HG02870 (cell line): Measurements from ENCODE around the gene C14orf132.

ENCODE experiments used
- ATAC-seq: cut with Tn5 transposase; IDR thresholded peaks from one replicate; pipeline ENCODE4 v1.9.1; 2021; ENCODE audit warnings: mild to moderate bottlenecking, moderate library complexity; ENCODE audit not compliant: unreplicated experiment

The C14orf132 gene

DNA sequence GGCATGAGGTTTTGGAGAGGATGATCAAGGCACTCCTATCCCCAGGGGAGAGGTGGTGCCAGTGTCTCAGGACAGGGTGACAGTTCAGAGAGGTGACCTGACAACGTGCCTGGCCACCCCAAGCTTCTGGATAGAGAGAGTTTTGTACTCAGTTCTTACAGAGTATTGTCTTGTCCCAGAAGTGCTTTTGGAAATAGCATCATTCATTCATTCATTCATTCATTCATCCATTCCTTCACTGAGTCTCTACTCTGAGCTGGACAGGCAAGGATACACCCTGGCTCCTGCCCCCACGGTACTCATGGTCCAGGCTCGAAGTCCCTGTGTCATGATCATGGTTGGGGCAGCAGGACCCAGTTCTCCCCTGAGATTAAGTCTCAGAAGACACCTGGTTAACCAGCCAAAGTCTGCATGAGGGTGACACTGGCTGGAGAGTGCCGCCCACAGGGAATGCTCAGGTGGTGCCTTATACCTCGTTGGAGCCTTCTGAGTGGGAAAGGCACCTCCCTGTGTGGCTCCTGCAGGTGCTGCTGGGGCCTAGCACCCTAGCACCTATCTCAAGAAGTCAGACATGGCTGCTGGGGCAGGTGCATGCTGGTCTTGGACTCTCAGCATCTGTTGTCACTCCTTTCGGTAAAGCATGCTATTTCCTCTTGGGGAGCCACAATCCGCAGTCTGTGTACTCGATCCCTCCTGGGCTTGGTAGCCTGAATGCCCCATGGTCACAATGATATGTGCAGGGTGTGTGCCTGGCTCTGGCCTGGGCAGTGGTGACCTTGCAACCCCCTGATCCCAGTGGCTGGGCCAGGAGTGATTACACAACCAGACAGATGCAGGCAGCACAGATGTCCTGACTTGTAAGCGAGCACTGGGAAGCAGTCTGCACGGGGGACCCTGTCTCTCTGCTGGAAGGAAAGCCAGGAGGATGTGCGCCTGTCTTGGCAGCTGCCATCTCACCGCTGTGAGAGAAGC lies 57.8 kb downstream of the C14orf132 start:
- ATAC-seq: no peak

GRCh38 chr14:96097752-96098151 lies 58.6 kb downstream of the C14orf132 start:
- ATAC-seq: no peak

- ATAC-seq: no peak
Measured at GRCh38 chr14:96098309-96098998, 59.3 kb downstream of the C14orf132 start.

GRCh38 chr14:96098999-96099335 lies 59.8 kb downstream of the C14orf132 start:
- no peak for ATAC-seq

DNA sequence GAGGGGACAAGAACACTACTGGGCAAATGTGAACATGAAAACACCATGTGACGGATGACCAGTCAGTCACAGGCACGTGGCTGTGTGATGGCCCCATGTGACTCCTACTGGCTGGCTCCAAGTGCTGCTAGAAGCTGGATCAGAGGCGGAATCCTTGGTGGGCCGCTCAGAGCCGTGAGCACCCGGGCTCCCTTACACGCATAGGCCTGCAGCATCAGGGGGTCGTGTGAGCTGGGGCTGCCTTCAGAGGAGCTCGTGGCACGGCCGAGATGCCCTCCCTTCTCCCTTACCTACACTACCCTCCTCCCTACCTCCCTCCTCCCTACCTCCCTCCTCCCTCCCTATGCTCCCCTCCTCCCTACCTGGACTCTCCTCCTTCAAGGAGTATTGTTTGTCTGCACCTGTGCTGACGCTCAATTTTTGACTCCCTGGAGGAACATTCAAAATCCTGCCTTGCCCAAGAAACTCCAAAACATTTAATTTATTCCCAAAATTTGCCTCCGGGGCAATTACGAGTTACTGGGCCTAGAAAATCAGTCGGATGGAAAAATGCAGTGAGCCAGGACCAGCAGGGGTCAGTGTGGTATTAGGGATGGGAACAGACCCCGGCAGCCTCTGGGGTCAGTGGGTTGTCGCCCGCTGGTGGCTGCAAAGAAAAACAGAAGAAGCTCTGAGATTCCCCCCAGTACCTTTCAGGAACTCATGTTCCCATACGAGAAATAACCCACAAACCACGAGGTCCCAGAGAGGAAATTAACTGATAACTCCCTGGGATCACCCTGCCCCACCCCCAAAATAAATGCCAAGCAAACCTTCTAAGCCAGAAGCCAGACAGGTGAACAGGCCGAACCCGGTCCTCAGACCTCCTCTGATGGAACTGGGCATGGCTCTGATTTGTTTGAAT lies 61.3 kb downstream of the C14orf132 start:
- ATAC-seq: no peak

- ATAC-seq: no peak
Measured at GRCh38 chr14:96102081-96102856, 63.1 kb downstream of the C14orf132 start.

GRCh38 chr14:96103075-96103474 lies 63.9 kb downstream of the C14orf132 start:
- ATAC-seq: no peak

GRCh38 chr14:96103560-96104460 lies 64.6 kb downstream of the C14orf132 start:
- no peak for ATAC-seq

DNA sequence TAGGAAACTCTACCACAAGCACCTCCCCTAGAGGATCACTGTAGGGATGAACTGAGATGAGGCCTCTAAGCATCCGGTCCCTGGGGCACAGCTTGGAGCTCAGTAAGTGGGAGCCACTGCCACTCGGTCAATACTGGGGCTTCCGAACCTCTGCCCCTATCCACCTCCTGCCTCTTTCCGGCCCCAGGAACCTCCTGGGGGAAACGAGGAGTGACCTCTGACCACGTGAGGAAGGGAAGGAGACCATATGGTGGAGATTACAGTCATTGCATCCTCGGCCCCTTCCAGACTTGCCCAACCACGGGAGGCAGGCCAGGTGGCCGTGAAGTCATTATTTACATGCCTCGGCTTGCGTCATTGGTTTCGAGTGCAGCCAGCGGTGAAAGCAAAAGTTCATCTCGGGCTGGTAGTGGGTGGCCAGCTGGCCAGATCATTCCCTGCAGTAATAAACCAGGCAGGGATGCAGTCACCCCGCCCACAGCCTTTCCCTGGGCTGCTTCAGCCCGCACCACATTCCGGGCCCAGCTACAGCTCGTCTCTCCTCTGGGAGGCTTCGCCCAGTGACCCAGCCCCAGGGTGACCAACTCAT lies 65.4 kb downstream of the C14orf132 start:
- ATAC-seq: no peak

DNA sequence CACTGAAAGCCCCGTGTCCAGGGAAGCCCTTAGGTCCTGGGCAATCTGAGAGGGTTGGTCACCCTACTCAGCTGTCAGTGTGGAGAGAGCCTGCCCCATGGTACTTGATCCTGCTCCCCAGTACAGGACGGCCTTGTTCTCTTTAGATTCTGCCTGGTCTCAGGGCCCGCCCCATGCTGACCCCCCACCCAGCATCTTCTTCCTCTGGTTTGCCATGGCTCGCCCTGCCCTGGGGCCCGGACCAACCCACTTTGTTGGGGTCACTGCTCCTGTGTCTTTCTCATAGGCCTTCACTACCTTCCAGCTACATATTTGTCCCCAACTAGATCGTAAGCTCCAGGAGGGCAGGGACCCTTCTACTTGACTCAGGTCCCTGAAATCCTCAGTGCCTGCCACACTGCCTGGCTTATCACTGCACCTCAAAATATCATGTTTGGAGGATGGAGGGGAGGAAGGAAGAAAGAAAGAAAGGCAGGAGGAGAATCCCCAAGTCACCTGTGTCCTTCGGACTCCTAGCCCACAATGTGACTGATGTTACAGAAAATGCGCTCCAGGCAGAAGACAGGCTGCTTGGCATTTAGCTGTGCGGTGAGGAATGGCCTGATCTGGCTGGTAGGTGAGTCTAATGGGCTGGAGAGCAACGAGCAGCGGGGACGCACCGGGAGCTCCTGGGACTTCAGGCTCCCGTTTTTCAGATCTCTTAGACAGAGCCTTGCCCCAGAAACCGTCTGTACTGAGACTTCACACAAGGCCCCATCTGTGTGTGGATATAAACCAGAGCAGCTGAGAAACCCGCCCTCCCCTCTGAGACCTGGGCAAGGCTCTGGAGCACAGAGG lies 66.1 kb downstream of the C14orf132 start:
- ATAC-seq: no peak

- no peak for ATAC-seq
Measured at GRCh38 chr14:96105926-96106441, 66.8 kb downstream of the C14orf132 start.

DNA sequence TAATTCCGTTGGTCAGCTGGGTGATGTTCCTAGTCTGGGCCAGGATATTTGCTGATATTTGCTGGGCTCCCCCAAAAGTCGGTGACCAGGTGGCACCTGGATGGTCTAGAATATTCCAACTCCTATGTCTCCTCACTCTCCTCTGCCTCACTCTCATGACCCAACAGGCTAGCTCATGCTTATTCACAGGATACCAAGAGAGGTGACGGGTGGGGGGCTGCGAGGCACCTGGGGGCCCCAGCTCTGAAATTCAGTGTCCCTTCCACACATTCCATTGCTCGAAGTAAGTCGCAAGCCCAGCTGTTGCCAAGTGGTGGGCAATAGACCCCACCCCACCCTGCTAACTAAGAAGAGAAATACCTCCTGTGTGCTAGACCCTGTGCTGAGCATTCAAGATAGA lies 67.7 kb downstream of the C14orf132 start:
- ATAC-seq: no peak

DNA sequence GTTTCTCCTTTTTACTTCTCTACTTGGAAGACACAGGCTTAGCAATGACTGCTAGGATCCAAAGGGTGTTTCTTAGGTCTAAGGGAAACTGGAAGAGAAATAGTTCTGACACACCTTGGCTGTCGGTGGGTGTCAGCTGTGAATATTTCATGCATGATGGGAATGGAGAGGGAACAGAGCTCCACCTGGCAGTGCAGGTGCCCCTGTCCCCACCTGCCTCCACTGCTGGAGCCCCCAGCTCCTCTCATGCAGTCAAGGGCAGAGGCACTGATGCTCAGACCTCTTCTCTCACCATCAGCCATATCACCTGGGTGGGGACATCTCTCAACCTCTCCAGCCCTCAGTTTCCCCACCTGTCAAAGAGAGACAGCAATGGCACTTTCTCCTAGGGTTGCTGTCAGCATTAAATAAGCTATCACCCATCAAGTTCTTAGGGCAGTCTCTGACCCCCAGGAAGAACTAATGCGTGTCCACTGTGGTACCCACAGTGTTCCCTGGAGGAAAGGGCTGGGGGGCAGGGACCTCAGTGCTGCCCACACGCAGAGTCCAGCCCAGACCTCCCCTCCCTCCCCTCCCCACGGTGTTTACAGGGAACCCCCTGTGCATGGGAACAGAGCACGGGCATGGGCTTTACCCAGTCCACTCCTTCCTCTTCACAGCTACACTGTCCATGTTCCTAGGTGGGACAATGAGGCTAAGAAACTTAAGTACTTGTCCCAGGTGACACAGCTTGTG lies 69.1 kb downstream of the C14orf132 start:
- no peak for ATAC-seq

- ATAC-seq: no peak
Measured at GRCh38 chr14:96108911-96109310, 69.7 kb downstream of the C14orf132 start.

DNA sequence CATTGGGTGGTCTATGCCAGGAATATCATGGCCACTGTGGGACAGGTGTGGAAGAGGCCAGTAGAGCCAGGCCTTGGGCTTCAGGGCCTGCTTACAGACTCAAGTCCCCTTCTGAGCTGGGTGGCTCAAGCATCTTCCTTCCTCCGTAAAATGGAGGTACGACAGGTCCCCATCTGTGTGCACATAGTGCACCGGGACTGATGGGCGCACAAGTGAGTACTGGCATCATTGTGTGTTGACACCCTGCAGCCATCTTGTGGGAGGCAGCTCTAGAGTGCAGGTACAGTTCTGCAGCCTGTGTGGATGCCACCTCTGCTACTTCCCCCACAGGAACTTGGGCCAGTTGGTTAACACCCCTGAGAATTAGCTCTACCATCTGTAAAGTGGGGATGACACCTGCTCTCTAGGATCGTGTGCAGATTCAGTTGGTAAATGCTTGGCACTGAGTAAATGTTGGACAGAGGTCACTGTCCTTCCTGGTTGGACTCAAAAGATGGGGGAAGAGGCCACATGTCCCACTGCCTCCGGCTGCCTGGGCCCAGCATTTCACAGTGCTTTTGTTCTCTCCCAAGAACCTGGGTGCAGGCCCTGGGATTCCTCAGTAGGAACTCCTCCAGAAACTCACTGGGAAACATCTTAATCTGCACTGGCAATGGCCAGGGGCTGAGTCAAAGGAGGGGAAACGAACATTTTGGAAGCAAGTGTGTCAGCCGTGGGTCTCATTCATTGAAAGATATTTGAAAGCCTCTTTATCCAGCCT lies 70.6 kb downstream of the C14orf132 start:
- no peak for ATAC-seq

DNA sequence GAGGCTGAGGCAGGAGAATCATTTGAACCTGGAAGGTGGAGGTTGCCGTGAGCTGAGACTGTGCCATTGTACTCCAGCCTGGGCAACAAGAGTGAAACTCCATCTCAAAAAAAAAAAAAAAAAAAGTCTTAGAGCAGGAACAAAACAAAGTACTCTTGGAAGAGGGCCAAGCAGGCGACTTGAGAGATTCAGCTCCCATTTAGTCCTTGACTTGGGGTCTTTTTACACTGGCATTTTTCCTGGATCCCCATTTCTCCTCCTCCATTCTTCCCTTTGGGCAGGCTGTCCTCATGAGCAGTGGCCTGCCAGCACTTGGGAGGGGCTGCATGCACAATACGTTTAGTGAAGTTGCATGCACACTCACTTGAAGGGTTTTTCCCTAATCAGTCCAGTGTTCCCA lies 72.9 kb downstream of the C14orf132 start:
- ATAC-seq: no peak
